HCT116 (cell line): ENCODE data around the gene TOM1. TPM values are rescaled to one million over a fixed set of nuclear protein-coding genes. Genes with fewer than 3 reads are reported as not detected.

Experiments used
- ATF3 ChIP-seq: IDR thresholded peaks from 2 replicates; pipeline ENCODE4 v1.6.1; 2012
- CTCF ChIP-seq, 3 experiments: fragments of 200-600 bp in 1 of 3; sonication (generic) in 1 of 3; IDR thresholded peaks in 2 of 3; conservative IDR thresholded peaks in 1 of 3; 2 replicates each; pipeline ENCODE4 v1.5.1; 2012 to 2017; ENCODE audit warnings: low read depth in 2 of 3, low read length in 2 of 3, antibody characterized with exemption in 1 of 3, borderline replicate concordance in 1 of 3, control low read depth in 1 of 3, mild to moderate bottlenecking in 1 of 3, mixed read lengths in 1 of 3, mixed run types in 1 of 3, moderate library complexity in 1 of 3; ENCODE audit not compliant: insufficient read depth in 1 of 3
- ELF1 ChIP-seq: IDR thresholded peaks from 2 replicates; pipeline ENCODE4 v1.6.1; 2012; ENCODE audit warnings: low read depth, borderline replicate concordance
- EZH2 ChIP-seq: fragments of 200-600 bp; sonication (generic); IDR thresholded peaks from 2 replicates; pipeline ENCODE4 v1.6.1; 2017; ENCODE audit warnings: antibody characterized with exemption, mixed run types
- EZH2phosphoT487 ChIP-seq: fragments of 200-600 bp; IDR thresholded peaks from 2 replicates; pipeline ENCODE4 v1.6.1; 2018; ENCODE audit warnings: antibody characterized with exemption, borderline replicate concordance
- FOSL1 ChIP-seq: IDR thresholded peaks from 2 replicates; pipeline ENCODE4 v1.6.1; 2012; ENCODE audit warnings: low read depth
- JUND ChIP-seq: IDR thresholded peaks from 2 replicates; pipeline ENCODE4 v1.6.1; 2012
- POLR2A ChIP-seq: IDR thresholded peaks from 2 replicates; pipeline ENCODE4 v1.7.0; 2011; ENCODE audit warnings: borderline replicate concordance; ENCODE audit not compliant: insufficient read depth, insufficient read length; ENCODE audit errors: extremely low read depth
- POLR2AphosphoS5 ChIP-seq: IDR thresholded peaks from 2 replicates; pipeline ENCODE4 v1.6.1; 2011; ENCODE audit warnings: mild to moderate bottlenecking, low read depth, low read length, moderate library complexity
- REST ChIP-seq: IDR thresholded peaks from 2 replicates; pipeline ENCODE4 v1.6.1; 2012; ENCODE audit warnings: low read depth
- SIN3A ChIP-seq: IDR thresholded peaks from 2 replicates; pipeline ENCODE4 v1.6.1; 2012; ENCODE audit warnings: low read depth
- SP1 ChIP-seq: IDR thresholded peaks from 2 replicates; pipeline ENCODE4 v1.6.1; 2012; ENCODE audit warnings: low read depth
- TCF7L2 ChIP-seq: IDR thresholded peaks from 2 replicates; pipeline ENCODE4 v1.7.0; 2011; ENCODE audit warnings: borderline replicate concordance, inconsistent platforms; ENCODE audit not compliant: insufficient read depth, insufficient read length; ENCODE audit errors: extremely low read depth
- ZNF274 ChIP-seq: fragments of 200-500 bp; sonication (Bioruptor generic); IDR thresholded peaks from 2 replicates; pipeline ENCODE4 v1.6.1; 2014; ENCODE audit warnings: mild to moderate bottlenecking, low read depth, low read length, inconsistent platforms
- total RNA-seq: library from RNA; stranded (reverse); gene quantifications from one replicate; pipeline ENCODE4 v1.2.1, GENCODE V29; 2021; ENCODE audit not compliant: unreplicated experiment

The TOM1 gene
- total RNA-seq, 1 experiment from 2014 or later = 18.0 TPM

GRCh38 chr22:35376728-35377472 lies 77.2 kb downstream of the TOM1 start (continued):
- no peak for TF ChIP-seq CTCF (IDR thresholded peaks at IDR 0.05 in 2 of 3, conservative IDR thresholded peaks at IDR 0.05 in 1 of 3; ENCODE audit: borderline replicate concordance in 1 of 3, insufficient read depth in 1 of 3, low read depth in 2 of 3, low read length in 2 of 3)
- peak; percentile 66 for TF ChIP-seq TCF7L2
- TF ChIP-seq POLR2A = no peak
- TF ChIP-seq ELF1 = no peak; the same call in 1 of the 2 replicates
- TF ChIP-seq FOSL1 = no peak
- peak; percentile 93 for TF ChIP-seq ATF3
- TF ChIP-seq EZH2 = no peak
- no peak for TF ChIP-seq ZNF274
- peak; percentile 33; the same call in 1 of the 2 replicates for TF ChIP-seq POLR2AphosphoS5
- TF ChIP-seq EZH2phosphoT487 = no peak
- TF ChIP-seq SP1 = peak; percentile 84
- no peak for TF ChIP-seq REST
- peak; percentile 11; the same call in 1 of the 2 replicates for TF ChIP-seq JUND
- peak; percentile 79 for TF ChIP-seq SIN3A
